Loucy (cell line): ENCODE data around the gene PGR.

Experiments used
- EZH2phosphoT487 ChIP-seq: fragments of 200-600 bp; IDR thresholded peaks from 2 replicates; pipeline ENCODE4 v1.6.1; 2018; ENCODE audit warnings: antibody characterized with exemption, mild to moderate bottlenecking, moderate library complexity, borderline replicate concordance
- TF ChIP-seq, protein P1 (sequence below): fragments of 200-600 bp; sonication (generic); conservative IDR thresholded peaks from 2 replicates; pipeline ENCODE4 v1.5.1; 2014; ENCODE audit warnings: mild to moderate bottlenecking, antibody characterized with exemption, low read length

DNA sequence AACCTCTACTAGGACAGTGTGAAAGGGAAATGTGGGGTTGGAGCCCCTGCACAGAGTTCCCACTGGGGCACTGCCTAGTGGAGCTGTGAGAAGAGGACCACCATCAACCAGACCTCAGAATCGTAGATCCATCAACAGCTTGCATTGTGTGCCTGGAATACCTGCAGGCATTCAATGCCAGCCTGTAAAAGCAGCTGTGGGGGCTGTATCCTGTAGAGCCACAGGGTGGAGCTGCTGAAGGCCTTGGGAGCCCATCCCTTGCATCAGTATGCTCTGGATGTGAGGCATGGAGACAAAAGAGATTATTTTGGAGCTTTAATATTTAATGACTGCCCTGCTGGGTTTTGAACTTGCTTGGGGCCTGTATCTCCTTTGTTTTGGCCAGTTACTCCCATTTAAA lies 46.3 kb downstream of the PGR start:
- TF ChIP-seq, protein P1, sequence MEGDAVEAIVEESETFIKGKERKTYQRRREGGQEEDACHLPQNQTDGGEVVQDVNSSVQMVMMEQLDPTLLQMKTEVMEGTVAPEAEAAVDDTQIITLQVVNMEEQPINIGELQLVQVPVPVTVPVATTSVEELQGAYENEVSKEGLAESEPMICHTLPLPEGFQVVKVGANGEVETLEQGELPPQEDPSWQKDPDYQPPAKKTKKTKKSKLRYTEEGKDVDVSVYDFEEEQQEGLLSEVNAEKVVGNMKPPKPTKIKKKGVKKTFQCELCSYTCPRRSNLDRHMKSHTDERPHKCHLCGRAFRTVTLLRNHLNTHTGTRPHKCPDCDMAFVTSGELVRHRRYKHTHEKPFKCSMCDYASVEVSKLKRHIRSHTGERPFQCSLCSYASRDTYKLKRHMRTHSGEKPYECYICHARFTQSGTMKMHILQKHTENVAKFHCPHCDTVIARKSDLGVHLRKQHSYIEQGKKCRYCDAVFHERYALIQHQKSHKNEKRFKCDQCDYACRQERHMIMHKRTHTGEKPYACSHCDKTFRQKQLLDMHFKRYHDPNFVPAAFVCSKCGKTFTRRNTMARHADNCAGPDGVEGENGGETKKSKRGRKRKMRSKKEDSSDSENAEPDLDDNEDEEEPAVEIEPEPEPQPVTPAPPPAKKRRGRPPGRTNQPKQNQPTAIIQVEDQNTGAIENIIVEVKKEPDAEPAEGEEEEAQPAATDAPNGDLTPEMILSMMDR: no peak
- TF ChIP-seq EZH2phosphoT487: no peak
